ENCODE results near the gene CALML5.

The CALML5 gene

DNA sequence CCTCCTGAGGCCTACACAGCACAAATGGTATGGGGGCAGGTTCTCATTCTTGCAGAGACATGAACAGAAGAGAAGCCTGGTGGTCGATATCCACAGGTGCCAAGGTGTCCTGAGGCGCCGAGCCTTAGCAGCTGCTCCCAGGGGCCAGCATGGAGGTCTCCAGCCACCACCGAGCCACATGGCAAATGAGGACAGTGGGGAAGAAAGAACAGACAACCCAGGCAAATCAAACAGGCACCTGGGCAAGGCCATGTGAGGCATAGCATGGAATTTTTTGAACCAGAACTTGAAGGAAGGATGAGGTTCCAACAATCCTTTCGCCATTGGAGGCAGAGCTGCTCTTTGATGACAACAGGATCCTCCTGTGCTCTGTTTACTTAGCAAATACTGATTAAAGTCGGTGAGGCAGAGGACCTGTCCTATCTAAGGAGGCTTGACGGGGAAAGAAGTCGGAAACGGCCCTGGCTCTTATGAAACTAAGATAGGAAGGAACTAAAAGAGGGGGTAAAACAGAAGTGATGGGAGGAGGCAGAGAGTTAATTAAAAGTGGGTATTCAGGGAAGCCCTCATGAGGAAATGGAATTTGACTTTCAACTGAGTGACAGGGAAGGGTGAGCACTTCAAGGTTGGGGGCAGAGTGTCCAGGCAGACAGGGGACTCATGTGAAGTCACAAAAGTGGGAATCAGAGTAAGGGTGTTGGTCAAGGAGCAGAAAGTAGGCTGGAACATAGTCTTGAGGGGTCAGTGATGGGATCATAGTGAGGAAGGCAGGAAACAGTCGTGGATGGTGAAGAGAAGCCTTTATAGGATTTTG is 16.8 kb upstream of the CALML5 start:
- DNase-seq (ENCODE audit: low spot score), result no peak

DNA sequence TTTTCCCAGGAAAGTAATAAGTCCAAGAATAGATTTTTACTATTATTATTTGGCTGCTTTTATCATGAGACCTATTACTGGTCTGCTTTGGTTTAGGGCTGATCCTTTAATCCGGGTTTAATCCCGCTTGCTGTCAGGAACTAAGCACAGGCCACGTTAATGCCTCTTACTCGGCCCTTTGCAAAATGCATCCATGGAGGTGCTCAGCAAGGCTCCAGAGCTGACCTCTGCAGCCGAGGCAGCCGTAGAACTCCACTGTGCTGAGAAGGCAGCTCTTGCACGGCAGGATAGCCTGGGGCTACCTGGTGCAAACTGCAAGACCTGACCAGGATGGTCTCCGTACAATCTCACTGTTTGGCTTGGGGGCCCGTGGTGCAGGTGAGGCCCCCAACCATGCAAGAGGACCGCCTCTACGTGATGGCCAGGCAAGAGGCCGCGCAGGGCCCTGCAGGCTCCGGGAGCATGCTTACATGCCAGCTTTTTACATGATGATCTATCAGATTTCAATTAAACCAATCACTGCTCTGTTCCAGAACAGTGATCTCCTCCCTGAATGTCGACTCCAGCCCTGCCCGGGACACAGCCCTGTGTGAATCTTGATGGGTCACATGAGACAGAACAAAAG is 15.0 kb upstream of the CALML5 start:
- no peak for DNase-seq (ENCODE audit: low spot score)

DNA sequence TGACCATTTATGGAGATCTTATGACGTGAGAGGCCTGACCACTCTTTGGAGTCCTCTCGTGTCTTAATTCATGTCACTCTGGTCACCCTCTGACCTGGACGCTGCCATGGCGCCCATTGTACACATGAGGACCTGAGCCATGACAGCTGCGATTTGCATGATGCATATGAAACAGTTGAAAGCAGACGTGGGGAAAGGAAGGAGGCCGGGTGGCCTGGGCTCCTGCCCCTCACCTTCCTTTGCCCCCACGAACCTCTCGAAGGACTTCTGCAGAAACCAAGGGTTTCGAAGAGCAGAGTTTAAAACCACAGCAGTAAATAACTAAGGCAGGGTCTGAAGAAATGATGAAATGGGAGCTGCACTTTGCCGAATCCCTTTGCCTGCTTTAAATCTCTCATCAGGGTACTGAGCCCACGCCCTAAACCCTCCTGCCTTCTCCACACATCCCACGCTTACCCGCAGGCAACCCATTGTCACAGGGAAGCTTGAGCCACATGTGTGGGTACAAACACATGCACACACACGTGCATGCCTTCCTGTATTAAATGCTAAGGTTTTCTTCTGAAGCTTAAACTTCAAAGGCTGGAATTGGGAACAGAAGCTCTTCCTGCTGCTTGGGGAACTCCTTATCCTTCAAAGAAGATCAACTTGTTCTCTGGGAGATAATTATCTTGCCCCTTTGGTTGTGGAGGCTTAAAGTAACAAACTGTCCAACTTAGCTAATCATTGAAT is 13.7 kb upstream of the CALML5 start:
- no peak for DNase-seq (ENCODE audit: low spot score)

DNA sequence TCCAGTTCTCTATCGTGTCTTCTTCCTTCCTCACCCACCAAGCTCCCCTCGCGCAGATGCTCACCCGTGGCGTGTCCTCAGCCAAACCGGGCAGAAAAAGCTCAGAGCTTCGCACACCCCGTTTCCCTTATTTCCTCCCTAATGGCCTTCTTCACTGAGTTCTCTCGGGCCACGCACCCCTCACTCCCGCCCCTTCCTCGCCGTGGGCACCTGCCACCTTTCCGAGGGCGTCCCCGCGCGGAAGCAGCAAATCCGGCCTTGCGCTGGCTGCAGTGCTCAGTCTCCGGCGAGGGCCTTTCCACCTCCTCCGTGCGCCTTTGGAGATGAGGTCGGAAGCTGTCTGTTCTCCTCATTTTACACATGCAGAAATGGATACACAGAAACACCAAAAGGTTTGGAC is 13.0 kb upstream of the CALML5 start:
- DNase-seq (ENCODE audit: low spot score), result no peak

DNA sequence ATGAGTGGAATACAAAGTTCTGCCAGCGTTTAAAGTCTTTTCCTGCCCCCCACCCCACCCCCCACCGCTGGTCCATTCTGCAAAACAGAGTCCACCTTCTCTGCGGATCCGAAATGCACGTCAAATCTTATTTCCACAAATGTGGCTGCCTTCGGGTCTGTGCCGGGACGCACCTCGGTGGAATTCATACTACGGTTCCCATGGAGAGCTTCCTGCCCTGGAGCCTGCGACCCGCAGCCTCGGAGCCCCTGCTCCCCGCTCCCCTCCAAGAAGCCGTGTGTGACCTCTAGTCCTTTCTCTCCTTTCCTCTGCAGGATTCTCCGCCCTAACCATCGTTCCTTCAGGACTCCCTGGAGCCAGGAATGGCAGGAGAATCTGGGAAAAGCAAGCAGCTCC is 12.5 kb upstream of the CALML5 start:
- no peak for DNase-seq (ENCODE audit: low spot score)

DNA sequence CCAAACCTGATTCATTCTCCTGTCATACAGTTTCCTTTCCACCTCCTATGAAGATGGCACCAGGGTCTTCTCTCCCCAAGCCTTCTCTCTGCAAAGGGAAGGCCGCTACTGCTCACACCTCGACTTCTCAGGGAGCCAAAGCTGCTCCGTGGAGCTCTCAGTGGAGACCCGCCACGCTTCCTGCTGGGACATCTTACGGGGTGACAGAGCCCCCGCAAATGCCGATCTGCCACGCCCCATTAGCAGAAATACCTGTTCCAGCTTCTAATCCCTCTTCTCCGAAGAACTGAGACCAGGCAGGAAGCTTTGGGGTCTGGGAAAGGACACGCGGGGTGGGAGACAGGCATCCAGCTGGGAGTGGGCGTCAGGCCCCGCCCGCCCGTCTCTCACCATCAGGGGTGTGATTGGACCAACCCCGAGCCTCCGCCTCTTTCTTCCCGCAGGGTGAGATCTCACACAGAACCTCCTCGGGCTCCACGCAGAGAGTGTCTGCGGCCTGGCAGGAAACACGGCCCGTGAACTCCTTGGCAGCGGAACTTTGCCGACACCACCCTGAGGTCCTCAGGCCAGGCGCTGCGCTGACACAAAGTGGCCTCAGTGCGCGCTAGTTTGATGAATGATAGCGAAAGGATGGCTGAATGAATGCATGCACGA is 12.0 kb upstream of the CALML5 start:
- no peak for DNase-seq (ENCODE audit: low spot score)

DNA sequence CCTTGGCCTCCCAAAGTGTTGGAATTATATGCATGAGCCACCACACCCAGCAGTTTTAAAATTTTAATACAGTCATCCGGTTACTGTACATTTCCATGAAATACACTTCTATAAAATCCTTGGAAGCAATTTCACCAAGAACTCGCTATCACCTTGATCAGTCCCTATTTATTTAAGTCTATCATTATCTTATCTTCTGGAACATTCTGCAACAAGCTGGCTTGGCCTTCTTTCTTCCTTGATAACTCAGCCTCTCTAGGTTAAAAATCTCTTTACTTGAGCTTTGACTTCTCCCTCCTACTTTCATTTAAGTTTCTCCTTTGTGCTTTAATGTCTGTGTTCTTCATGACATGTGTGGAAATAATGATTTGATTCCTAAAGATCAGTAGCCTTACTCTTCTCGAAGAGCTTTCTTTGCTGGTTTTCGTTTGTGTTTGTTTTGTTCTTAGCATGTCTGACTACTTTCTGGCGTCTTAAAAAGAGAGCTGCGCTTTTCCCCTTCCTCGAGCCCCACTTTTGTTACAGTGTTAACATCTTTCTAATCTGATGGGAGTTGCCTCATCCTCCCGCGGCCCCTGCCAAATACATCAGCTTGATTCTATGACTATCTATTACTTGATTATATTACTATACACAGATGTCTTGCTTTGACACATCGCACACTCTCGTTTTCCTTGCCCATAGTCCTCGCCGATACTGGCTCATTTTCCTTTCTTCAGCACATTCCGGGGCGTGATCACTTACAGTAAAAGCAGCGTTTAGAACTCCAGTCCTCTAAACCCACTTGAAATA is 11.1 kb upstream of the CALML5 start:
- DNase-seq (ENCODE audit: low spot score), result no peak

DNA sequence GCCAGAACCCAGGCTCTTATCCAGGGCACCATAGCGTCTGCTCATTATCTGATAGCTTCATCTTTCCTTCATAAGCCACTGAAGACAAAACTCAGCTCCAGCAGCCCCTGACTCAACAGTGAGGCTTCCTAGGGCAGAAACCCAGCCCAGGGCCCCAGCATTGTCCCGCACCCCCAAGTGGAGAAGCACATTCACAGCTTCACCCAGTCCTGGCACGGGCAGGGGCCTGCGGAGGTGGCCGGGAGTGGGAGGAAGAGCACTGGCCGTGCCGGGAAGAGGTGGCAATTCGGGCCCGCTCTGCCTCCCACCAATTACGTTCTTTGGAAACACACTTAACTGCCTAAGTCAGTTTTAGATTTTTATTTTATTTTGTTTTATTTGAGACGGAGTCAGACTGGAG is 10.3 kb upstream of the CALML5 start:
- DNase-seq (ENCODE audit: low spot score), result no peak

DNA sequence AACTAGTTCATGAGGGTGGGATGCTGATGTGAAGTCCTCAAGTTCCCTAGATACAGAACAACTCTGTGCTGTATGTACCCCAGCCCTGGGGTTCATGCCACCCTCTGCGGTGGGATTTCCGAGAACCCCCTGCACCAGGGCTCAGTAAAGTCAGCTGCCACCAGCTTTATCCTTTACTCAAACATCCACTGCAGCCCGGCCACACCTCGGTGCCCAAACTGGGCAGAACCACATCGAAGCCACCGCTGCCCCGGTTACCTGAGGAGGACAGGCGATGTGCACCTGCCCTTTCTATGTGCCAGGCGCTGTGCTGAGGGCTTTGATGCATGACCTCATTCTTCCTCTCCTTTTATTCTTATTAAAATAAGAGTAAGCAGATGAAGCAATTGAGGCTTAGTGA is 9.9 kb upstream of the CALML5 start:
- DNase-seq (ENCODE audit: low spot score), result no peak

DNA sequence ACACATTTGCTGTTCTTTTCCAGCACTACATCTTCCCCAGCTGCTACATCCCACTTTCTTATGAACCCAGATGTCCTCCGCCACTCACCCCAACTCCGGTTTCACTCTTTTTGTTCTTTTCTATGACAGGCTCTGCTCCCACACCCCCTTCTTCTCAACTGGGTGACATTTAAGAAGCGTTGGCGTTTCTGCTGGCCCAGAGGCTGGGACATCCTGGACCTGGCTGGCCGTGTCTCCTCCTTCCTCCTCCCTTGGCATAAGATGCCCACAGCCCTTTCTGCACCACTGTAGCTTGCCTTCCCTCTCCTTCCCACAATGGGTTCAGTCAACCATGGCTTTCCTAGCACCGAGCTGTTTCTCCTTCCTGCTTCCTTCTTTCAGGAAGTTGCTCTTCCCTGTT is 9.4 kb upstream of the CALML5 start:
- no peak for DNase-seq (ENCODE audit: low spot score)

DNA sequence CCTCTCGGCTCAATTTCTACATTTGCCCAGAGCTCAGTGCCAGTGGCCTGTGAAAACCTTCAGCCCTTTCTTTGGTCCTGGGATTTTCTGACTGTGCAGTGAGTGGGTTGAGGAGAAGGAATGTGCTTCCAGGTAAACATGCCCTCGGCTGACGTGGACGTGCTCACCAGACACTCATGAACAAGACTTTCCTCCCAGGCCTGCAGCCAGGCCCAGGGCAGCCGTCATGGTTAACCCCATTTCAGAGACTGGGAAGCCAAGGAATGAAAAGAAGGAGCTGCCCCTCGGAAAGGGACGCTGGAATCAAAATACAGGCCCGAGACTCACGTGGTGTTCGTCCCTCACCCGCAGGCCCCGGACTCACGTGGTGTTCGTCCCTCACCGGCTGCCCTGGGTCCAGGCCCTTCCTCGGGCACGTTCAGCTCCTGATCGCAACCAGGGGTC is 8.8 kb upstream of the CALML5 start:
- no peak for DNase-seq (ENCODE audit: low spot score)

DNA sequence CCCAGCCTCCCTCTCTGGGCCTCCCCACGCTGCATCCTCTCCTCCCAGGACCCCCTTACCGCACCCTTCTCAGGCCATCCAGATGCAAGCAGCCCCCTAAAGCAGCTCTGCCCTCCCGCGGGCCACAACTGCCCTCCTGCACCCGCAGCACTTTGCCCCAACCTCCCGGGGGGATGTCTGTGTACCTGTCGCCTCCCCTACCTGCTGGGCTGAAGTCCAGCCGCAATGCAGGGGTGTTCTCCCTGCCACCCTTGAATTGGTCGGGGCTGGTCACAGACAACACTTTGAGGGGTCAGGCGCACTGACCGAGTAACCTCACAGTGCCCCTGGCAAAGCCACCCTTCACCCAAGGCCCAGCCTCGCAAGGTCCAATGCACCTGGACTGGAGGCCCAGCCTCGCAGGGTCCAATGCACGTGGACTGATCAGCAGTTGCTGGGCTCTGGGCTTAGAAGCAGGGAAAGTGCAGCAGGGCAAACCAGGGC is 8.3 kb upstream of the CALML5 start:
- DNase-seq (ENCODE audit: low spot score), result no peak

DNA sequence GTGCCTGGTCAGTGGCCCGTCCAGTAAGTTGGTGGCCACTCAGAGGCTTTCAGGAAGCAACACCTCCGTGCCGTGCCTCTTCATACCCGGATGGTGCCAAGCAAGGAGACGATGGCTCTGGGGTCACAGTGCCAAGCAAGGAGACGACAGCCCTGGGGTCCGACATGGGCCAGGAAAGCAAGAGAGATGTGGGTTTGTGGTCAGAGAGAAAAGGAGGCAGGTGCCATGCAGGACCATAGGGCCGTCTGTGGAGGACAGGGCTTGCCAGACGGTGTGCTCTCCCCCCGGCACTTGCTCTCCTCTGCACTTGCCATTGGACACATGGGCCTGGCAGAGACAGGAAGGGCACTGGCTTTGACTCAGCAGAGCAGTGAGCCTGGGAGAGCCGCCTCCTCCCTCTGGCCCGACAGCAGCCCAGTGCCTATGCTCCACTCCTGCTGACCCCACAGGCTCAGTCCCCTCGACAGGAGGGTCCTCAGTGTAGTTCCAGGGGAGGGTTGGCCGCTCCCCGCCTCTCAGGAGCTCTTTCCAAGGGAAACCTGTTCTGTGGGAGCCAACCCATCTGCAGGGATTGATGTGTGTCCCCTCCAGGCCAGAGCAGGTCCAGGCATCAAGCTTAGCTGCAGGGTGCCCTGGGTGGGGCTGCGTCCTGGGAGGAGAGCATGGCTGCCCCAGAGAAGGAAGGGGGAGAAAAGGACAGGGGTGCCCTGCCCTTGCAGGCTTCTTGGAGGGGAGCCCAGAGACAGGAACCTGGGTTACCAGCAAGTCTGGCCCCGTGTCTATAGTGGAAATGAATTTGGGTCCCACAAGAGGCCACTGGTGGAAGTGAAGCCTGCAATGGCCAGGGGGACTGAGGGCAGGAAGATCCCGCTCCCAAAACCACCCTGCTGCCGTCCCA is 7.6 kb upstream of the CALML5 start:
- no peak for DNase-seq (ENCODE audit: low spot score)

DNA sequence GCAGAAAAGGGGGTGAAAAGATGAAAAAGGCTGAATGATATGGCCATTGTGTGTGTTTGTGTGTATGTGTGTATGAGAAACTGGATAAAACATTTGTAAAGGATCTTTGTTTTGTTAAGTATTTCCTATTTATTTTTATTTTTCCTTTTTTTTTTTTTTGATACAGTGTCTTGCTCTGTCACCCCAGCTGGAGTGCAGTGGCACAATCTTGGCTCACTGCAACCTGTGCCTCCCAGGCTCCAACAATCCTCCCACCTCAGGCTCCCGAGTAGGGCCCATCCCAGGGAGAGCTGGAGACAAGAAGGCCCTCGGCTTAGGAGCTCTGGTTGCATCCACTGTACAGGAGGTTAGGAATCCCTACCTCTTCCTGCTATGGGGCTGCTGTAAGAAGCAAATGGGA is 6.9 kb upstream of the CALML5 start:
- DNase-seq (ENCODE audit: low spot score), result no peak

DNA sequence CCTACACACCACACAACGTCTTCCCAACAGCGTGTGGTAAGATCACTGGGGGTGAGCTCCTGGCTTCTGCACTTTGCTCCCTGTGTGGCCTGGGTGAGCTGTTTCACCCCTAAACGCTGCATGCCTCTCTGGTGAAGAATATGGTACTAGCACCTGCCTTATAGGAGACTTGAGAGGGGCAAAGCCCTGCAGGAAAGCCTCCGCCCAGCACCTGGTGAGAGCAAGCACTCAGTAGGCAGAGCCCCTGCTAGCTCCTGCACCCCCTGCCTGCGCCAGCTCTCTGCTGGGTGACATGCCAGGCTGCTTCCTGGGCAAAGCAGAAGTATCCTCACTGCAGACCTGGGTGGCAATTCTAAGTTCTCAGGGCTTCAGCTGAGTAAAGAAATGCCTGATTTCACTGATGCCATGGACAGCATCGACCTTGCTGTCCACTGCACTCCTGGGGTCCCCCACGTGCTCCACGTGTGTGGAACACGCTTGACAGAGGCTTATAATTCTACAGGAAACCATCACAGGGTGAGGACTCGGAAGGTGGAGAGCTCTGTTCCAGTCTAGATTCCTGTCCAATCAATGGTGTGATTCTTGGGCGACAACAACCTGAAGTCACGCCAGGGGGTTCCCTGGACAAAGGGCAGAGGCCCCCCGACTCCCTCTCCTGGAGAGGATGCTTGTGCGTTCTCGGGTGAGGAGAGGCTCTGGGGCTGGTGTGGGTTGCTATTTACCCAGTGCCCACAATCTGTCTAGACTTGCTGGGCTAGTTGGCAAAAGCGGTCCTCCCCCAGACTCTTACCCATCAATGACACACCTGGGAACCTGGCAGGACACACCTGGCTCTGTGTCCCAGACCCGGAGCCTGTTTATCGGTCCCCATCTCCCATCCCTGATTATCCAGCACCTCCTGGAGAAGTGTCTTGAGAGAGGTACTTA is 5.0 kb upstream of the CALML5 start:
- DNase-seq (ENCODE audit: low spot score), result no peak

DNA sequence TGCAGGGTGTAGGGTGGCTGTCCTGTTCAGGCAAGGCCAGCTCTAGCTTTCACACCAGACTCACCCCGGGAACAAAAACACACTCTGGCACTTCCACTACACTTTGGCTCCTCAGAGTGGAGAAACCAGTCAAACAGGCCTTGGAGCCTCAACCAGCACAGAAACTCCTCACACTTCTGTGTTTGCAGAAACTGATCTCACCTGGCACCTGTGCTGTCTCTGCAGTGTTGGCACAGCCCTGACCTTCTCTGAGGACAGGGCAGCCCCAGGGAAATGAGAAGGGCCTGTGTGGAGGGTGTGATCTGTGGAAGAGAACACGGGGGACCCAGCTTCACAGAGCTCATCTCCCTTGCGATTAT is 4.1 kb upstream of the CALML5 start:
- no peak for DNase-seq (ENCODE audit: low spot score)

DNA sequence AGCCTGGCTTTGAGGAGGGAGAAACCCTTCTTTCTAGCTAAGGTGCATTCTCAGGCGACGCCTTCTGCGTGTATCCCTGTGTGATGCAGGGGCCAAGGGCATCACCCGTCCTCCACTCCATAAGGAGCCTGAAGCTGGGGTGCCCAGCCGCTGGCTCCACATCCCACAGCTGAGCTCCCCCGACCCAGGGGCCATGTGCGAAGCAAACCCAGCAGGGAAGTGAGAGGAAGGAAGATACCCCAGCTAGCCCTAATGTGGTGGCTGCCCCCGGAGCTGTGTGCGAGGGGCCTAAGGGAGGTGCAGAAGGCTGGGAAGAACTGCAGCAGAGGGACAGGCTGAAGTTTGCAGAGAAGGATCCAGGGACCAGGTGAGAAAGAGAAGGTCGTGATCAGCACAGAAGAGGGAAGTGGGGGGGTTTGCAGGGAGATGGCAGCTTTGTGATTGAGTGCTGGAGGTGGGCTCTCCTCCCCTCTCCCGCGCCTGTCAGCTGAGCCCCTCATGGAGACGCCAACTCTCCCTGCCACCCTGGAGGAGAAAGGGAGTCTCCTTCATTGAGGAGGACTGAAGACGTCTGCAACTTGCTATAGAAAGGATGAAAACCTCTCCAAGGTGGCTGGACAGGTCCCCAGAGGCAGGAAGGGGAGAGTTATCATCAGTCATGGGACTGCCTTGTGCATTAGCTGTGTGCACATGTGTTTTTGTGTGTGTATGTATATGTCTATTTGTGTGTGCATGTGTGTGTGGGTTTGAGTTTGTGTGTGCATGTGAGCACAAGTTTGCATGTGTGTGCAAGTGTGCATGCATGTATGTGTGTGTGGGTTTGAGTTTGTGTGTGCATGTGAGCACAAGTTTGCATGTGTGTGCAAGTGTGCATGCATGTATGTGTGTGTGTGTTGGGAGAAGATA is 3.5 kb upstream of the CALML5 start:
- no peak for DNase-seq (ENCODE audit: low spot score)

DNA sequence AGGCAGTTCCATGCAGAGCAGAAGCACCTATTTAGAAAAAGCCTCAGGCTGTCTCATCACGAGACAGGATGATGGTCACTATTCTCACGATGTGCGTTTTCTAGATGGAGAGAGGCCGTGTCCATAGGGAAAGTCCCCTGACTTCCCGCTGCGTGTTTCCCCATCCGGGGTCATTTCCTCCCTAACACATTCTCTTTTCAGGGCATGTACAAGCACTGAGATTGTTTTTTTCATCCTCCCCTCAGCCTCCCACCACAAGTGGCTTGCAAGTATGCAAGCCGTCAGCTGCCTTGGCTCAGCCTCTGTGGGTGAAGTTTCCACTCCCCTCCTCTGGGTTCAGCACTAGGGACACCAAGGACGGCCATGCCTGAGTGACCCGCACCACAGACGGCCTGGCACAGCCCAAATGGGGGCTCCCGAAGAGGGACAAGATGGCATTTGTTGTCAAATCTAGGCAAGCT is 2.7 kb upstream of the CALML5 start:
- no peak for DNase-seq (ENCODE audit: low spot score)

Data from CD4-positive, alpha-beta T cell treated with Interleukin-2 at 100 ng/mL for 4 hours (primary cell).